ENCODE measurements around the gene SLC26A4. TPM values are rescaled to one million over a fixed set of nuclear protein-coding genes. Genes with fewer than 3 reads are reported as not detected.

The SLC26A4 gene
- total and polyA plus RNA-seq, 2 donors (not counting 1 experiment from before 2014, with no cell fraction given) = 0.05 to 0.13 TPM

DNA sequence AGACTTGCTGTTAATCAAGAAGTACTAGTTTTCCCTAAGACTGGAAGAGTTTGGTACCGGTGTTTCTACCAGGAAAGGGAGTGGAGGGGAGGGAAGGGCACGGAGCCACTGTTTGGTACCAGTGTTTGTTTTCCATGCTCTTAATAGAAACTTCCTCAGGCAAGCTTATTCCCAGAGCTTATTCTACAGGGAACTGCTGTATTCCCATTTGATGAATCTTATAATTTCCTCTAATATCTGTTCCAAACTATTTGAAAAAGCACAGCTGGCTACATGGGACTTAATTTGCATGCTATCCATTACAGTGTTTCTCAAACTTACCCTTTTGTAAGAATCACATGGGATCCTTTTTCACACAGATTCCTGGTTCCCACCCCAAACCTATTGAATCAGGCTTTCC lies 23.7 kb downstream of the SLC26A4 start:
- no peak for DNase-seq
- 100% methylated on average over 1 of the region's 2 CpGs for WGBS (ENCODE audit: insufficient coverage)
- H3K9me3 ChIP-seq (ENCODE audit: control extremely low read depth in 1 of 3, control insufficient read depth in 2 of 3, insufficient read depth in 1 of 3, low read length in 2 of 3) = no peaks in the 10 kb centered on the region
- TF ChIP-seq, protein P1, sequence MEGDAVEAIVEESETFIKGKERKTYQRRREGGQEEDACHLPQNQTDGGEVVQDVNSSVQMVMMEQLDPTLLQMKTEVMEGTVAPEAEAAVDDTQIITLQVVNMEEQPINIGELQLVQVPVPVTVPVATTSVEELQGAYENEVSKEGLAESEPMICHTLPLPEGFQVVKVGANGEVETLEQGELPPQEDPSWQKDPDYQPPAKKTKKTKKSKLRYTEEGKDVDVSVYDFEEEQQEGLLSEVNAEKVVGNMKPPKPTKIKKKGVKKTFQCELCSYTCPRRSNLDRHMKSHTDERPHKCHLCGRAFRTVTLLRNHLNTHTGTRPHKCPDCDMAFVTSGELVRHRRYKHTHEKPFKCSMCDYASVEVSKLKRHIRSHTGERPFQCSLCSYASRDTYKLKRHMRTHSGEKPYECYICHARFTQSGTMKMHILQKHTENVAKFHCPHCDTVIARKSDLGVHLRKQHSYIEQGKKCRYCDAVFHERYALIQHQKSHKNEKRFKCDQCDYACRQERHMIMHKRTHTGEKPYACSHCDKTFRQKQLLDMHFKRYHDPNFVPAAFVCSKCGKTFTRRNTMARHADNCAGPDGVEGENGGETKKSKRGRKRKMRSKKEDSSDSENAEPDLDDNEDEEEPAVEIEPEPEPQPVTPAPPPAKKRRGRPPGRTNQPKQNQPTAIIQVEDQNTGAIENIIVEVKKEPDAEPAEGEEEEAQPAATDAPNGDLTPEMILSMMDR (IDR thresholded peaks at IDR 0.05) = no peak
- no peak for TF ChIP-seq EZH2 (IDR thresholded peaks at IDR 0.05; ENCODE audit: borderline replicate concordance, insufficient read depth, low read depth, low read length, poor library complexity, severe bottlenecking)
- Mint-ChIP-seq H3K27ac (no peak overlapping the region), H3K27me3 (peaks cover 3% of the 10 kb centered on the region), H3K9me3 (ENCODE audit: insufficient read depth) (no peaks in the 10 kb centered on the region), H3K4me3 (no peak overlapping the region), H3K4me1 (peaks cover 3% of the 10 kb centered on the region)
- no peaks in the 10 kb centered on the region for H3K36me3 ChIP-seq (replicated peaks in 1 of 2; ENCODE audit: control extremely low read depth in 1 of 2, control insufficient read depth in 1 of 2, extremely low read depth in 1 of 2, insufficient read depth in 2 of 2, low read length in 1 of 2)
- H2AFZ ChIP-seq (ENCODE audit: insufficient read depth, low read depth, low read length, poor library complexity, severe bottlenecking) = no peak overlapping the region
- ATAC-seq (ENCODE audit: low read depth) = no peak
- H3K4me3 ChIP-seq (ENCODE audit: control extremely low read depth in 1 of 5, extremely low read depth in 1 of 5, insufficient read depth in 1 of 5, low read depth in 2 of 5, low read length in 4 of 5) = no peak overlapping the region
- H3K79me2 ChIP-seq (ENCODE audit: control insufficient read depth, insufficient read depth, low read length) = no peaks in the 10 kb centered on the region
- H3K4me1 ChIP-seq (ENCODE audit: control insufficient read depth in 2 of 2, insufficient read depth in 2 of 2, low read length in 2 of 2) = no peaks in the 10 kb centered on the region
- intact Hi-C loops (cut with micrococcal nuclease) = no loop called here
- no peaks in the 10 kb centered on the region for H3K27me3 ChIP-seq (replicated peaks in 1 of 4; ENCODE audit: control extremely low read depth in 1 of 4, control insufficient read depth in 3 of 4, insufficient read depth in 4 of 4, low read length in 3 of 4)
- no peak overlapping the region for H3K27ac ChIP-seq (ENCODE audit: low read length in 2 of 2)
- ChIA-PET CTCF (no interaction called here), POLR2A (no interaction called here)
- H3K9ac ChIP-seq (ENCODE audit: low read length) = no peak overlapping the region
- no peak overlapping the region for H3K4me2 ChIP-seq (replicated peaks; ENCODE audit: low read depth, low read length, poor library complexity, severe bottlenecking)
- no peaks in the 10 kb centered on the region for H4K20me1 ChIP-seq (ENCODE audit: control insufficient read depth, insufficient read depth, low read length, poor library complexity, severe bottlenecking)

DNA sequence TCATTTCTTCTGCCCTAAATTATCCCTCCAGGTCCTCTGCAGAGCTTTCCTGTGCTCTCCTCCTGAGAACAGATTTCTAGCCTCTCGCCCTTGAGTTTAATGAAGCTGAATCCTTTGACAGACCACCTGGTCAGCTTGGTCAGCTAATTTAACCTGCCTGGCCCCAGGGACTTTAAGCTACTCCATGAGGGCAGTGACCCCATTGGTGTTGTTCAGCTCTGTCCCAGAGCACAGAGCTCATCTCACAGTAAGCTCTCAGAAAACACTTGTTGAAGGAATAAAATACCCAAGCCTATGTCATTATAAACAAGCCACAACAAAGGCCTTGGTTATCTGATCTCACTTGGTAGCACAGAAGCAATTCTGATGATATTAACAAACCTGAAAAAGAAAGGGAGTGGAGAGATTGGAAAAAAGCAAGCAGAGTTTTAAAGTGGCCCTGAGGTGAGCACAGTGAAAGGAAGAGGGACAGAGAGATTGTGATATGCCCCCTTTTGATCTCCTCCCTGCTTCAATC lies 24.4 kb downstream of the SLC26A4 start:
- 100% methylated on average over 1 of the region's 1 CpG for WGBS (ENCODE audit: insufficient coverage)
- intact Hi-C loops (cut with micrococcal nuclease) = no loop called here
- ChIA-PET CTCF (no interaction called here), POLR2A (no interaction called here)
- H3K4me2 ChIP-seq (replicated peaks; ENCODE audit: low read depth, low read length, poor library complexity, severe bottlenecking) = no peak overlapping the region
- DNase-seq (no peak), ATAC-seq (ENCODE audit: low read depth) (no peak)
- Mint-ChIP-seq H3K4me1 (peaks cover 2% of the 10 kb centered on the region), H3K27me3 (peaks cover 4% of the 10 kb centered on the region), H3K27ac (no peak overlapping the region), H3K9me3 (ENCODE audit: insufficient read depth) (no peaks in the 10 kb centered on the region), H3K4me3 (no peak overlapping the region)
- no peaks in the 10 kb centered on the region for H3K4me1 ChIP-seq (ENCODE audit: control insufficient read depth in 2 of 2, insufficient read depth in 2 of 2, low read length in 2 of 2)
- TF ChIP-seq, protein P1 (IDR thresholded peaks at IDR 0.05) = no peak
- no peak for TF ChIP-seq EZH2 (IDR thresholded peaks at IDR 0.05; ENCODE audit: borderline replicate concordance, insufficient read depth, low read depth, low read length, poor library complexity, severe bottlenecking)
- H4K20me1 ChIP-seq (ENCODE audit: control insufficient read depth, insufficient read depth, low read length, poor library complexity, severe bottlenecking) = no peaks in the 10 kb centered on the region
- no peak overlapping the region for H3K9ac ChIP-seq (ENCODE audit: low read length)
- no peaks in the 10 kb centered on the region for H3K36me3 ChIP-seq (replicated peaks in 1 of 2; ENCODE audit: control extremely low read depth in 1 of 2, control insufficient read depth in 1 of 2, extremely low read depth in 1 of 2, insufficient read depth in 2 of 2, low read length in 1 of 2)
- H3K27me3 ChIP-seq (replicated peaks in 1 of 4; ENCODE audit: control extremely low read depth in 1 of 4, control insufficient read depth in 3 of 4, insufficient read depth in 4 of 4, low read length in 3 of 4) = no peaks in the 10 kb centered on the region
- H3K9me3 ChIP-seq (ENCODE audit: control extremely low read depth in 1 of 3, control insufficient read depth in 2 of 3, insufficient read depth in 1 of 3, low read length in 2 of 3) = no peaks in the 10 kb centered on the region
- no peaks in the 10 kb centered on the region for H3K79me2 ChIP-seq (ENCODE audit: control insufficient read depth, insufficient read depth, low read length)
- H3K27ac ChIP-seq (ENCODE audit: low read length in 2 of 2) = no peak overlapping the region
- H3K4me3 ChIP-seq (ENCODE audit: control extremely low read depth in 1 of 5, extremely low read depth in 1 of 5, insufficient read depth in 1 of 5, low read depth in 2 of 5, low read length in 4 of 5) = no peak overlapping the region
- no peak overlapping the region for H2AFZ ChIP-seq (ENCODE audit: insufficient read depth, low read depth, low read length, poor library complexity, severe bottlenecking)
